Ammon's horn (tissue), 1 donor: ENCODE data around the gene MYO18A.

Source experiments
- DNase-seq: peaks from one replicate; pipeline ENCODE4 v3.0.0-alpha.2; 2016; ENCODE audit warnings: low spot score

Gene MYO18A

GRCh38 chr17:29022074-29022473 is 158.1 kb downstream of the MYO18A start:
- DNase-seq: no peak

GRCh38 chr17:29021226-29021625 is 159.0 kb downstream of the MYO18A start:
- DNase-seq: no peak
